ENCODE data around the gene TP73.

GRCh38 chr1:3649342-3650247, 2.7 kb upstream of the TP73 start, which contains the start of gene WRAP73:
- TF ChIP-seq GATA3 (IDR thresholded peaks at IDR 0.05; ENCODE audit: low read depth, low read length) (no peak), GATA2 (IDR thresholded peaks at IDR 0.05; ENCODE audit: low read depth, low read length) (no peak)

Data from SH-SY5Y (cell line).